ENCODE results near the gene RAB10. TPM values are rescaled to one million over a fixed set of nuclear protein-coding genes. Genes with fewer than 3 reads are reported as not detected.

The RAB10 gene
- total RNA-seq, 1 donor from 2014 or later, result 112 TPM

- Mint-ChIP-seq H3K4me1 (peaks cover 19% of the 10 kb centered on the region), H3K9me3 (no peaks in the 10 kb centered on the region), H3K27me3 (ENCODE audit: low read depth) (peaks cover 10% of the 10 kb centered on the region), H3K27ac (ENCODE audit: unreplicated experiment) (no peak overlapping the region), H3K36me3 (ENCODE audit: low read depth) (peaks cover 5% of the 10 kb centered on the region), H3K4me3 (peak overlapping the region; percentile 87)
- TF ChIP-seq CTCF (conservative IDR thresholded peaks at IDR 0.05), result no peak
- no peak for DNase-seq (ENCODE audit: low read depth, low spot score)
Measured at GRCh38 chr2:26185304-26185928, 151.5 kb downstream of the RAB10 start.

- peaks cover 14% of the 10 kb centered on the region for H3K4me1 Mint-ChIP-seq
- no peak overlapping the region for H3K27ac Mint-ChIP-seq (ENCODE audit: unreplicated experiment)
- no peaks in the 10 kb centered on the region for H3K9me3 Mint-ChIP-seq
- DNase-seq (ENCODE audit: low read depth, low spot score), result no peak
- no peak for TF ChIP-seq CTCF (conservative IDR thresholded peaks at IDR 0.05)
- peak overlapping the region; percentile 87 for H3K4me3 Mint-ChIP-seq
- peaks cover 5% of the 10 kb centered on the region for H3K36me3 Mint-ChIP-seq (ENCODE audit: low read depth)
- peaks cover 10% of the 10 kb centered on the region for H3K27me3 Mint-ChIP-seq (ENCODE audit: low read depth)
Measured at GRCh38 chr2:26185954-26186770, 152.3 kb downstream of the RAB10 start.

Other genes with a start within 250 kb of the RAB10 start
- 22.7 and 25.5 TPM in 2 replicates for gene ASXL2, start 155.6 kb upstream of the RAB10 start, total RNA-seq
- gene KIF3C, start 51.6 kb upstream of the RAB10 start, total RNA-seq, result 50.9 and 56.2 TPM in 2 replicates
- 21.3 and 21.8 TPM in 2 replicates for gene GAREM2, start 139.0 kb downstream of the RAB10 start, total RNA-seq
- gene HADHA, start 210.5 kb downstream of the RAB10 start, total RNA-seq, result 124 and 125 TPM in 2 replicates
- gene HADHB, start 210.9 kb downstream of the RAB10 start, total RNA-seq, result 65.2 and 66.5 TPM in 2 replicates